PC-3 (cell line): Measurements from ENCODE around the gene SLC43A3.

Source experiments
- EZH2 ChIP-seq: fragments of 300-600 bp; sonication (generic); IDR thresholded peaks from one replicate; pipeline ENCODE4 v1.6.1; 2017; ENCODE audit warnings: antibody characterized with exemption, mild to moderate bottlenecking, low read length; ENCODE audit not compliant: unreplicated experiment
- EZH2phosphoT487 ChIP-seq: fragments of 300-600 bp; sonication (generic); IDR thresholded peaks from 2 replicates; pipeline ENCODE4 v1.6.1; 2018; ENCODE audit warnings: mild to moderate bottlenecking, antibody characterized with exemption, low read length, borderline replicate concordance
- TF ChIP-seq, protein P1 (sequence below): fragments of 300-600 bp; sonication (generic); conservative IDR thresholded peaks from 2 replicates; pipeline ENCODE4 v1.5.1; 2017; ENCODE audit warnings: antibody characterized with exemption, low read depth, mild to moderate bottlenecking, low read length

DNA sequence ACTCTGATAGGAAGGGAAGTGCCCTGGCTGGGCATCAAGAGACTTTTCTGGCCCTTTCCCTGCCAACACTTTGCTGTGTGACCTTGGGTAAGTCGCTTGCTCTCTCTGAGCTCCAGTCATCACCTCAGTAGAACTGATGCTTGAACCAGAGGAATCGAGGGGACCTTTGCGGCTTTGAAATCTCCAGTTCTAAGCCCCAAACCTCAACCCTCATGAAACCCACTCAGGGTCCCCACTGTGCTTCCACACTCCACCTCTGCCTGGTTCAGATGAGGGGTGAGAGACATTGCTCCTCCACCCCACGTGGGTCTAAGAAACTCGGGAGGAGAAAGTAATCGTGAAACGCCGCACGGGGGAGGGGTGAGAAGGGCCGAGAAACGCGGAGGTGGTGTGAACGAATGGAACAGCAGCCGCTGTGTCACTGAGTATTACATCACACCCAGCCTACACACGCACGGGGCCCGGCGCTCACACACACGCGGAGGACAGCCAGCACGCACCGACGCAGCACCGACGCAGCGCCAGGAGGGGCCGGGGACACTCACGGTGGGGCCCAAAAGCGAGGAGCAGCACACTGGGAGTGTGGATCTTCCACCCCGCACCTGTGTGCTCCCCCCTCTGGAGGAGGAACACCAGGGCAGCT lies 37.7 kb upstream of the SLC43A3 start:
- TF ChIP-seq, protein P1, sequence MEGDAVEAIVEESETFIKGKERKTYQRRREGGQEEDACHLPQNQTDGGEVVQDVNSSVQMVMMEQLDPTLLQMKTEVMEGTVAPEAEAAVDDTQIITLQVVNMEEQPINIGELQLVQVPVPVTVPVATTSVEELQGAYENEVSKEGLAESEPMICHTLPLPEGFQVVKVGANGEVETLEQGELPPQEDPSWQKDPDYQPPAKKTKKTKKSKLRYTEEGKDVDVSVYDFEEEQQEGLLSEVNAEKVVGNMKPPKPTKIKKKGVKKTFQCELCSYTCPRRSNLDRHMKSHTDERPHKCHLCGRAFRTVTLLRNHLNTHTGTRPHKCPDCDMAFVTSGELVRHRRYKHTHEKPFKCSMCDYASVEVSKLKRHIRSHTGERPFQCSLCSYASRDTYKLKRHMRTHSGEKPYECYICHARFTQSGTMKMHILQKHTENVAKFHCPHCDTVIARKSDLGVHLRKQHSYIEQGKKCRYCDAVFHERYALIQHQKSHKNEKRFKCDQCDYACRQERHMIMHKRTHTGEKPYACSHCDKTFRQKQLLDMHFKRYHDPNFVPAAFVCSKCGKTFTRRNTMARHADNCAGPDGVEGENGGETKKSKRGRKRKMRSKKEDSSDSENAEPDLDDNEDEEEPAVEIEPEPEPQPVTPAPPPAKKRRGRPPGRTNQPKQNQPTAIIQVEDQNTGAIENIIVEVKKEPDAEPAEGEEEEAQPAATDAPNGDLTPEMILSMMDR: no peak
- TF ChIP-seq EZH2 (no peak), EZH2phosphoT487 (no peak)
